ENCODE results near the gene SORBS2.

Gene SORBS2

GRCh38 chr4:185787926-185788679 is 23.9 kb downstream of the SORBS2 start:
- no peak overlapping the region for H3K4me3 ChIP-seq (ENCODE audit: low read length)
- no peak for TF ChIP-seq CTCF (IDR thresholded peaks at IDR 0.05; ENCODE audit: insufficient read depth, low read depth, low read length, missing control alignments)
- DNase-seq (ENCODE audit: low read depth) = no peak

- H3K4me3 ChIP-seq (ENCODE audit: low read length) = no peak overlapping the region
- DNase-seq (ENCODE audit: low read depth) = no peak
- TF ChIP-seq CTCF (IDR thresholded peaks at IDR 0.05; ENCODE audit: insufficient read depth, low read depth, low read length, missing control alignments) = no peak
These were observed 25.6 kb downstream of the SORBS2 start for GRCh38 chr4:185786422-185786821.

- no peak overlapping the region for H3K4me3 ChIP-seq (ENCODE audit: low read length)
- no peak for TF ChIP-seq CTCF (IDR thresholded peaks at IDR 0.05; ENCODE audit: insufficient read depth, low read depth, low read length, missing control alignments)
- no peak for DNase-seq (ENCODE audit: low read depth)
These were observed 28.4 kb downstream of the SORBS2 start for GRCh38 chr4:185783574-185783973.

GRCh38 chr4:185782523-185782922 is 29.5 kb downstream of the SORBS2 start:
- H3K4me3 ChIP-seq (ENCODE audit: low read length) = no peak overlapping the region
- DNase-seq (ENCODE audit: low read depth) = peak; percentile 64
- no peak for TF ChIP-seq CTCF (IDR thresholded peaks at IDR 0.05; ENCODE audit: insufficient read depth, low read depth, low read length, missing control alignments)

GRCh38 chr4:185781555-185782215 is 30.3 kb downstream of the SORBS2 start:
- DNase-seq (ENCODE audit: low read depth) = no peak
- no peak overlapping the region for H3K4me3 ChIP-seq (ENCODE audit: low read length)
- TF ChIP-seq CTCF (IDR thresholded peaks at IDR 0.05; ENCODE audit: insufficient read depth, low read depth, low read length, missing control alignments) = no peak

- no peak for DNase-seq (ENCODE audit: low read depth)
- H3K4me3 ChIP-seq (ENCODE audit: low read length) = no peak overlapping the region
- no peak for TF ChIP-seq CTCF (IDR thresholded peaks at IDR 0.05; ENCODE audit: insufficient read depth, low read depth, low read length, missing control alignments)
These were observed 31.5 kb downstream of the SORBS2 start for GRCh38 chr4:185780472-185780871.

All from epithelial cell of esophagus (primary cell).